Activated T-helper 2 cell treated with anti-CD3 and anti-CD28 coated beads, Interferon-gamma antibody, Interleukin-2, Interleukin-4, amounts not matched to agents 10 μg/mL and 5 μg/mL and 100 μg/mL, durations not matched to agents 14 hours and 24 hours and 36 hours (primary cell): Measurements from ENCODE around the gene SERINC3. TPM values are rescaled to one million over a fixed set of nuclear protein-coding genes. Genes with fewer than 3 reads are reported as not detected.
"Not testable (repeated sequence)": the region's sequence is repeated elsewhere in the genome, so short reads cannot be mapped to it uniquely, and the experiment has no call there.

Source experiments
- DNase-seq: peaks from one replicate; pipeline ENCODE4 v3.0.0; 2021; ENCODE audit warnings: low spot score
- H3K27ac Mint-ChIP-seq: one replicate; pipeline ENCODE4 v1.8.0; 2021; ENCODE audit warnings: mixed read lengths
- H3K27me3 Mint-ChIP-seq: one replicate; pipeline ENCODE4 v1.8.0; 2021; ENCODE audit warnings: low read depth, mixed read lengths
- H3K36me3 Mint-ChIP-seq: one replicate; pipeline ENCODE4 v1.8.0; 2021; ENCODE audit warnings: low read depth, mixed read lengths
- H3K4me1 Mint-ChIP-seq: one replicate; pipeline ENCODE4 v1.8.0; 2021; ENCODE audit warnings: low read depth, mixed read lengths
- H3K4me3 Mint-ChIP-seq: one replicate; pipeline ENCODE4 v1.8.0; 2021; ENCODE audit warnings: low read depth, mild to moderate bottlenecking, moderate library complexity, mixed read lengths
- H3K9me3 Mint-ChIP-seq: one replicate; pipeline ENCODE4 v1.8.0; 2021; ENCODE audit warnings: mixed read lengths
- intact Hi-C: fragments of 100-400 bp; cut with micrococcal nuclease; formaldehyde crosslinking; loops from one replicate; pipeline ENCODE4 v1.15.1; 2023
- total RNA-seq: library from RNA; stranded (reverse); gene quantifications from 2 replicates; pipeline ENCODE4 v1.2.3, GENCODE V29; 2022

SERINC3 gene
- total RNA-seq, 1 donor from 2014 or later, result 51.2 TPM

DNA sequence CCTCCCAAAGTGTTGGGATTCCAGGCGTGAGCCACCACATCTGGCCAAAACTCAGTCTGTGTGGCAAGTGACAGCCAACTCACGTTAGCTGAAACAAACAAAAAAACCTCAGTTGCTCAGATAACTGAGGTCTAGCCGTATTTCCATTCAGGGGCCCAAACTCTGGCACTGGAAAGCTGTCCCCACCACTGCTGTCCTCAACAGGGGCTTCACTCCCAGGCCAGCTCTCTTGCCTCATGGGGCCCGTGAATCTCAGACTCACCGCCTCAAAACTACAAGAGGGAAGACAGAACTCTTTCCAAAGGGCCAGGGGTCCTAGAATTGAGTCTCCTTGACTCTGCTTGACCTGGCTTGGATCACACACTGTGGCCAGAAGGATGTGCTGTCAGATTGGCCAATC lies 38.8 kb downstream of the SERINC3 start:
- Mint-ChIP-seq H3K9me3 (no peaks in the 10 kb centered on the region), H3K27me3 (no peaks in the 10 kb centered on the region), H3K27ac (no peak overlapping the region), H3K4me3 (no peak overlapping the region), H3K4me1 (peaks cover 2% of the 10 kb centered on the region), H3K36me3 (peaks cover 41% of the 10 kb centered on the region)
- no peak for DNase-seq
- intact Hi-C loops, result no loop called here

DNA sequence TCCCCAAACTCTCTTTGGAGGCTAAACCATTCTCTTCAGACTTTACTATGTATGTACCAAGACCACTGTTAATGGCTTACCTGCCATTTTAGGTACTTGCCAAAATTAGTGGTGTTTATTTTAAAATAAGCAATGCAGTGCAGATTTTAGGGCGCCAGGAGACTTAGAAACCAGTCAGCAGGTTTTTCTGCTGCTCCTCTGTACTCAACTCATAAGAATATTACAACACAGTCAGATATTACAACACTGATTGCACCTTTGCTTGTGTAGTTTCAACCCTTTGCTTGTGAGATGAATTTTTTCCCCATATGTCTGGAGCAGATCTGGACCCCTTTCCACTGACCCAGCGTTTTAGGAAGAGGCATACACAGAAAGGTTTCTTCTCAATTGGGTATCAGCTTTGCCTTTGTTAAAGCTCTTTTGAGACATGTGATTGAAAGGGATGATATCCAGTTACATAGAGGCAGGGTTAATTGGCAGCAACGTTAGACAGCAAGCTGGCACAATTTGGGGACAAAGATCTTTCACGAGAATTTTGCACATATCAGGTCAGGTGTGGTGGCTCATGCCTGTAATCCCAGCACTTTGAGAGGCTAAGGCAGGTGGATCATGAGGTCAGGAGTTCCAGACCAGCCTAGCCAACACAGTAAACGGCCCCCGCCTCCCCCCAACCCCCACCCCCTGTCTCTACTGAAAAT lies 40.0 kb downstream of the SERINC3 start:
- H3K27ac Mint-ChIP-seq, result no peak overlapping the region
- no peaks in the 10 kb centered on the region for H3K27me3 Mint-ChIP-seq
- no peak for DNase-seq
- H3K4me3 Mint-ChIP-seq, result no peak overlapping the region
- intact Hi-C loops, result no loop called here
- H3K36me3 Mint-ChIP-seq, result peaks cover 41% of the 10 kb centered on the region
- no peaks in the 10 kb centered on the region for H3K9me3 Mint-ChIP-seq
- H3K4me1 Mint-ChIP-seq, result peaks cover 5% of the 10 kb centered on the region

DNA sequence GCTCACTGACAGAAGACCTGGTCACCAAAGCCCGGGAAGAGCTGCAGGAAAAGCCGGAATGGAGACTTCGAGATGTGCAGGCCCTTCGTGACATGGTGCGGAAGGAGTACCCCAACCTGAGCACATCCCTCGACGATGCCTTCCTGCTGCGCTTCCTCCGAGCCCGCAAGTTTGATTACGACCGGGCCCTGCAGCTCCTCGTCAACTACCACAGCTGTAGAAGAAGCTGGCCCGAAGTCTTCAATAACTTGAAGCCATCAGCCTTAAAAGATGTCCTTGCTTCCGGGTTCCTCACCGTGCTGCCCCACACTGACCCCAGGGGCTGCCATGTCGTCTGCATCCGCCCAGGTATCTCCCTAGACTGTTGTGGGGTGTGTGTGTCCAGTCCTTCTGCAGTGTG lies 41.8 kb downstream of the SERINC3 start:
- no peak overlapping the region for H3K27ac Mint-ChIP-seq
- H3K4me3 Mint-ChIP-seq, result no peak overlapping the region
- H3K4me1 Mint-ChIP-seq, result peaks cover 16% of the 10 kb centered on the region
- no peaks in the 10 kb centered on the region for H3K9me3 Mint-ChIP-seq
- H3K27me3 Mint-ChIP-seq, result no peaks in the 10 kb centered on the region
- peaks cover 30% of the 10 kb centered on the region for H3K36me3 Mint-ChIP-seq
- intact Hi-C loops, result no loop called here
- no peak for DNase-seq

DNA sequence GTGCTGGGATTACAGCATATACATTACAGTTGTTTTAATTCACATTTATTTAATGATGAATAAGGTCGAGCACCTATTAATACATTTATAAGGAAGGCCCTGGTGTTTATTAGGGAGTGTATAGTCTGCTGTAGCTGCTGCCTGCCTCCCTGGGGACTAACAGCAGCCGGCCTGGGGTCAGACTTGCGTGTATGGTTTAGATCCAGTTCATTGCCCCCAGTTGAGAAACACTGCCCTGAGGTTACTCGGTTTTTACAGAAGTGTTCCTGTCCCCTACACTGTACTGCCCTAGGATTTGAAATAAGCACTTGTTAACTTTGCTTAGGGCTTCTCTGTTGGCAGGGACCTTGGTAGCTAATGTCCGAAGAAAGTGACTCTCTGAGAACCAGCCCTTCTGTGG lies 42.2 kb downstream of the SERINC3 start:
- H3K27ac Mint-ChIP-seq, result no peak overlapping the region
- H3K4me1 Mint-ChIP-seq, result peaks cover 19% of the 10 kb centered on the region
- no peaks in the 10 kb centered on the region for H3K9me3 Mint-ChIP-seq
- no peaks in the 10 kb centered on the region for H3K27me3 Mint-ChIP-seq
- DNase-seq, result no peak
- peaks cover 28% of the 10 kb centered on the region for H3K36me3 Mint-ChIP-seq
- intact Hi-C loops, result loop anchor here (5.0 to 10.0 kb wide), 2 partner anchors 95 to 133 kb away; no protein-coding TSS in a partner anchor
- H3K4me3 Mint-ChIP-seq, result no peak overlapping the region

DNA sequence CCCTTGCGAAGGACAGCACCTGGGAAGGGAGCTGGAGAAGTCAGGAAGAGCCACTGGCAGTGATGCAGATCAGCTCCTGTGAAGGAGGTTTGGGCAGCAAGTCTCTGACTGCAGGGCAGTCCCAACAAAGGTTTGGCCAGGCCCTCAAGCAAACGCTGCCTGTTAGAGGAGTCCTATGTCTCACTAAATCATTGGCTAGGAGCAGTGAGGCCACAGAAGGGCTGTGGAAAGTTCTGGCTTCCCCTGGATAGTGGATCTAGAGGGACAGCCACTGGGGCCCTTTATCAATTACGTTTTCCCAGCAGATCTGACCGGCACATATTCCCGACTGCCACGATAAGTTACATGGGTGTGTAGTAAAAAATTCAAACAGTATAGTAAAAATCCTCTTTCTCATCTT lies 43.7 kb downstream of the SERINC3 start:
- Mint-ChIP-seq H3K27ac (no peak overlapping the region), H3K36me3 (peaks cover 15% of the 10 kb centered on the region), H3K4me1 (peaks cover 19% of the 10 kb centered on the region), H3K9me3 (no peaks in the 10 kb centered on the region), H3K27me3 (no peaks in the 10 kb centered on the region), H3K4me3 (no peak overlapping the region)
- no peak for DNase-seq
- intact Hi-C loops, result loop anchor here (5.0 to 10.0 kb wide), 2 partner anchors 93 to 134 kb away; no protein-coding TSS in a partner anchor

DNA sequence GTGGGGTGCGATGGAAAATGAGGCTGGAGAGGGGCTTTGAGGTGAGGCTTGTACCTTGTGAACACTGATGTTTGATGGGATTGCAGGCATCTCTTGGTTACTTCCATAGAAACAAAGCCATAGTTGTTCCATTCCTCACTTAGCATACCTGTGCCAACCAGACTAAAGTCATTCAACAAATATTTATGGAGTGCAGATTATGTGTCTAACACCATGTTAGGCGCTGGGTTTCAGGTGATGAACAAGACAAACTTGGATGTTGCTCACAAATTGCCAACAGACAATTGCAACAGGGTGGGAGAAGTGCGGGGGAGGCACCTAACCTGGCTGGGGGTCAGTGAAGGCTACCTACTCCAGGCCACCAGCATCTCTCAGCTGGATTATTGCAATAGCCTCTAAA lies 44.7 kb downstream of the SERINC3 start:
- no peak for DNase-seq
- intact Hi-C loops, result loop anchor here (2.0 to 10.0 kb wide), 4 partner anchors 18 to 135 kb away; partner anchors contain the start of gene SERINC3
- no peaks in the 10 kb centered on the region for H3K9me3 Mint-ChIP-seq

DNA sequence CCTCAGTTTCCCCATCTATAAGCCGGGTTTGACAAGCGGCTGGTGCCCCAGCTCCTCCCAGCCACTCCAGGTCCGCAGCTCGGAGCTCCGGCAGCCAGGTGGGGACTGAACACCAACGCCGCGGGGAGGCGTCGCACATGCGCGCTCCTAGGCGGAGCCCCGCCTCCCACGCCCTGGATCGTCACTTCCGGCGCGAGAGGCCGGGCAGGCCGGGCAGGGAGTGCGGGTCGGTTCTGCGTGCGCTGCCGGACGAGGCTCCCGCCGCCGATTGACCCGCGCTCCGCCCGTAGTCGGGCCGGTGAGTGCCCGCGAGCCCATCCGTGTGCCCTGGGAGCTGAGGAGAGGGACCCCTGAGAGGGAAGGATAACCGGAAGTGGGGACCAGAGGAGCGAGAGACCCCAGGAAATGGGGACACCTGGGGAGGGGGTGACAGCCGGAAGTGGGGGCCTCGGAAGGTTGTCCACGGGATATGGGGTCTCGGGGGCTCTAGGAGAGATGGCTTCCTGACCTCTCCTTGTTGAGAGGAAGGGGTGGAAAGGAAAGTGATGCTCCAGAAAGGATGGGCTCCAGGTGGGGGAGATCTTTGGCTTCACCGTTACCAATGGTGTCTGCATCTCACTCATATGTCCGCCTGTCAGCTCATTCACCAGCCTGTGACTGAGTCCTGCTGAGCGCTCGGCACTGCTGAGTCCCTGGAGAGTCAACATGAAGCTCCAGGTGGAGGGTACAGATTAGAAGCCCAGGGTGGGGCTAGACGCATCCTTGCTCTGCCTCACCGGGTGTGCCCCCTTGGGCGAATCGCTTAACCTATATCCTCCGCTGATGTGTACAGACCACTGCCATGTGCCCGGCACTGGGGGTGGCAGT lies 45.9 kb downstream of the SERINC3 start, which contains the start of gene TTPAL:
TSS of gene TTPAL (plus strand) at position 181 of the 867 bp plus-strand sequence. CDS start 4,126 bp downstream, outside the sequence.
- Mint-ChIP-seq H3K27me3 (no peaks in the 10 kb centered on the region), H3K36me3 (peaks cover 4% of the 10 kb centered on the region), H3K9me3 (no peaks in the 10 kb centered on the region), H3K4me3 (peak within 1 kb of the TSS; percentile 95), H3K4me1 (peaks cover 17% of the 10 kb centered on the region), H3K27ac (peak within 1 kb of the TSS; percentile 94)
- DNase-seq, result peak; percentile 86
- intact Hi-C loops, result loop anchor here (2.0 to 10.0 kb wide), 4 partner anchors 19 to 136 kb away; partner anchors contain the start of gene SERINC3

More for the DNA sequence above, 44.7 kb downstream of the SERINC3 start:
- H3K27me3 Mint-ChIP-seq, result no peaks in the 10 kb centered on the region
- H3K36me3 Mint-ChIP-seq, result peaks cover 14% of the 10 kb centered on the region
- H3K4me3 Mint-ChIP-seq, result peak overlapping the region; percentile 3
- peaks cover 19% of the 10 kb centered on the region for H3K4me1 Mint-ChIP-seq
- H3K27ac Mint-ChIP-seq, result no peak overlapping the region

DNA sequence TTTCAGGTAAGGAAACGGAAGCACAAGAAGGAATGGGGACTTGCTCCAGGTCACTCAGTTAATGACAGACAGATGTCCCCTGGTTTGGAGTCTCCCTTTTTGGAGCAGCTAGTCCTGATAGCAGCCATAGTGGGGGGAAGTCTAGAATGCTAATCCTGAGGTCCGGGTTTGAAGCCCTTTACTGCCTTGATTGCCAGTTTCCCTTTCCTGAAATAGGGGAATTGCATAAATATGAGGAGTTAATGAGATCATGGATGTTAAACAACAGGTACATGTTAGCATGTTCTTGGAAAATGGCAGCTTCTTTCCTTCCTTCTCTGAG lies 46.5 kb downstream of the SERINC3 start:
- no peaks in the 10 kb centered on the region for H3K9me3 Mint-ChIP-seq
- H3K27me3 Mint-ChIP-seq, result peaks cover 1% of the 10 kb centered on the region
- H3K4me1 Mint-ChIP-seq, result peaks cover 17% of the 10 kb centered on the region
- H3K36me3 Mint-ChIP-seq, result no peaks in the 10 kb centered on the region
- peak overlapping the region; percentile 94 for H3K27ac Mint-ChIP-seq
- intact Hi-C loops, result loop anchor here (5.0 to 10.0 kb wide), 2 partner anchors 91 to 137 kb away; no protein-coding TSS in a partner anchor
- no peak for DNase-seq
- H3K4me3 Mint-ChIP-seq, result peak overlapping the region; percentile 95

DNA sequence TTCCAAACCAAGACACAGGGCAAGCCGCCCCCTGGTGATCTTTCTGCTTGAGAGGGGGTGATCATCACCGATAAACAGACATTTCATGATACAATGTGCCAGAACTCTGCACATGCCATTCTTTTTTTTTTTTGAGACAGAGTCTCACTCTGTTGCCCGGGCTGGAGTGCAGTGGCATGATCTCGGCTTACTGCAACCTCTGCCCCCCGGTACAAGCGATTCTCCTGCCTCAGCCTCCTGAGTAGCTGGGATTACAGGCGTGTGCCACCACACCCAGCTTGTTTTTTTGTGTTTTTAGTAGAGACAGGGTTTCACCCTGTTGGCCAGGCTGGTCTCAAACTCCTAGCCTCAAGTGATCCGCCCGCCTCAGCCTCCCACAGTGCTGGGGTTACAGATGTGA lies 49.6 kb downstream of the SERINC3 start:
- H3K9me3 Mint-ChIP-seq, DNase-seq, H3K4me3 Mint-ChIP-seq, H3K27me3 Mint-ChIP-seq, H3K27ac Mint-ChIP-seq, H3K36me3 Mint-ChIP-seq: not testable (repeated sequence)
- peaks cover 17% of the 10 kb centered on the region for H3K4me1 Mint-ChIP-seq
- intact Hi-C loops, result loop anchor here (10.0 kb wide), 1 partner anchor 87 kb away; no protein-coding TSS in a partner anchor

DNA sequence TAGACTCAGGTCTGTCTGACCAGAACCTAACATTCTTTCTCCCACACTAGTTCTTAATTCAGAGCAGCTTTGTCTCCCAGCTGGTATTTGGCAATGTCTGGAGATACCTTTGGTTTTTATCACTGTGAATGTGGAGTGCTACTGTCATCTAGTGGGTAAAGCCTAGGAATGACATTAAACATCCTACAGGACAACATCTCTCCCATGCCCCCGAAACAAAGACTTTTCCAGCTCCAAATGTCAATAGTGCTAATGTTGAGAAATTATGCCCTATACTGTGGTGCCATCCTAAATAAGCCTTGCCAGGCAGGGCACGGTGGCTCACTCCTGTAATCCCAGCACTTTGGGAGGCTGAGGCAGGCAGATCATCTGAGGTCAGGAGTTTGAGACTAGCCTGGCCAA lies 50.4 kb downstream of the SERINC3 start:
- no peak overlapping the region for H3K27ac Mint-ChIP-seq
- peaks cover 10% of the 10 kb centered on the region for H3K4me1 Mint-ChIP-seq
- intact Hi-C loops, result loop anchor here (10.0 kb wide), 1 partner anchor 87 kb away; no protein-coding TSS in a partner anchor
- H3K36me3 Mint-ChIP-seq, result no peaks in the 10 kb centered on the region
- no peak for DNase-seq
- peaks cover 3% of the 10 kb centered on the region for H3K27me3 Mint-ChIP-seq
- H3K9me3 Mint-ChIP-seq, result no peaks in the 10 kb centered on the region
- H3K4me3 Mint-ChIP-seq, result no peak overlapping the region

DNA sequence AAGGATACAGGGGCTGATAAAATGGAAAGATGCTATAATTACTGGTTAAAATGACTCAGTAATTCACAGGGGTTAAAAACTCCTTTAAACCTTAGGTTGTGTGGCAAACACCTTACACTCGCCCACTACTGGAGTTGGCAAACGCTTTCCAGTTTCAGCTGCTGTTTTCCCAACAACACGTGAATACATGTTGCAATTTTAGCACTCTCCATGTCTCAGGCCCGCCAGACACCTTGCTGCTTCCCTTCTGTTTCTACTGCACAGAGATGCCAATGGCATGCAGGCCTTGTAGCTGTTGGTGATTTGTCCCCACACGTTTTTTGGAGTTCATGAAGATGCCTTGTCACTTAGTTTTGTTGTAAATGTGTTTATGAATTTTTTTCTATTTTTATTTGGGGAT lies 51.5 kb downstream of the SERINC3 start:
- DNase-seq, result no peak
- no peaks in the 10 kb centered on the region for H3K36me3 Mint-ChIP-seq
- H3K27ac Mint-ChIP-seq, result no peak overlapping the region
- intact Hi-C loops, result loop anchor here (10.0 kb wide), 1 partner anchor 86 kb away; no protein-coding TSS in a partner anchor
- peaks cover 4% of the 10 kb centered on the region for H3K4me1 Mint-ChIP-seq
- H3K9me3 Mint-ChIP-seq, result no peaks in the 10 kb centered on the region
- peaks cover 3% of the 10 kb centered on the region for H3K27me3 Mint-ChIP-seq
- H3K4me3 Mint-ChIP-seq, result no peak overlapping the region

DNA sequence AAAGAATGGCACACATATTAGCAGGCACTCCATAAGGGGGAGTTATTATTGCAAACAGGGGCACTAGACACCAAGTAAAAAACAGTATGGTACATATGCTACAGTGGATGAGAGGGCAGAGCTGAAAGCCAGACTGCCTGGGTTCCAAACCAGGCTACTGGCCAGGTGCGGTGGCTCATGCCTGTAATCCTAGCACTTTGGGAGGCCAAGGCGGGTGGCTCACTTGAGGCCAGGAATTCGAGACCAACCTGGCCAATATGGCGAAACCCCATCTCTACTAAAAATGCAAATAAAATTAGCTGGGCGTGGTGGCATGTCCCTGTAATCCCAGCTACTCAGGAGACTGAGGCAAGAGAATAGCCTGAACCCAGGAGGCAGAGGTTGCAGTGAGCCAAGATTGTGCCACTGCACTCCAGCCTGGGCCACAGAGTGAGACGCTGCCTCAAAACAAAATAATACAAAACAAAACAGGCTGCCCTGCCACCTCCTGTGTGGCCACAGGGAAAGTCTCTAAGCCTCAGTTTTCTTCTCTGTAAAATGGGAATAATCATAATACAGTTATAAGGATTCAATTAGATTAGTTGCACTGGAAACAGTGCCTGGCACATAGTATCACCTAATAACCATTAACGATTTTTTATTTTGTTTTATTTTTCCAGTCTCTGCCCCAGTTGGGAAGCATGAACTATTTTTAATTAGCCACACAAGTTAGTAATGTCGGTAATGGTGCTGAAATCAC lies 53.7 kb downstream of the SERINC3 start:
- no peak for DNase-seq
- Mint-ChIP-seq H3K4me1 (no peaks in the 10 kb centered on the region), H3K27me3 (peaks cover 3% of the 10 kb centered on the region)

More for the DNA sequence above, 53.7 kb downstream of the SERINC3 start:
- H3K9me3 Mint-ChIP-seq, result no peaks in the 10 kb centered on the region
- no peak overlapping the region for H3K27ac Mint-ChIP-seq
- no peaks in the 10 kb centered on the region for H3K36me3 Mint-ChIP-seq
- intact Hi-C loops, result loop anchor here (10.0 kb wide), 1 partner anchor 253 kb away; the partner anchor contains the start of gene OSER1
- H3K4me3 Mint-ChIP-seq, result no peak overlapping the region
